HepG2 (cell line): ENCODE measurements around the gene GIMAP8. TPM values are rescaled to one million over a fixed set of nuclear protein-coding genes. Genes with fewer than 3 reads are reported as not detected.

Source experiments
- CAMTA2 ChIP-seq: sonication (generic); formaldehyde crosslinking; IDR thresholded peaks from 2 replicates; pipeline ENCODE4 v1.4.0; 2020; ENCODE audit warnings: mild to moderate bottlenecking, missing genetic modification reagents, borderline replicate concordance
- CREM ChIP-seq, 2 experiments: sonication (generic) in 1 of 2; formaldehyde crosslinking in 1 of 2; IDR thresholded peaks; 2 replicates each; pipeline versions ENCODE4 v1.4.0 to v1.6.1; 2016 to 2020; ENCODE audit warnings: antibody characterized with exemption in 1 of 2, mild to moderate bottlenecking in 1 of 2, missing genetic modification reagents in 1 of 2
- FOSL2 ChIP-seq: sonication (generic); formaldehyde crosslinking; IDR thresholded peaks from 2 replicates; pipeline ENCODE4 v1.4.0; 2020; ENCODE audit warnings: missing genetic modification reagents
- FOXA3 ChIP-seq: IDR thresholded peaks from 2 replicates; pipeline ENCODE4 v1.6.1; 2016; ENCODE audit warnings: missing genetic modification reagents, missing compliant biosample characterization
- GABPA ChIP-seq, 2 experiments: IDR thresholded peaks; 2 replicates each; pipeline ENCODE4 v1.6.1; 2011 to 2016; ENCODE audit warnings: low read depth in 2 of 2, low read length in 1 of 2, missing biosample characterization in 1 of 2, missing genetic modification characterization in 1 of 2
- GATAD1 ChIP-seq: IDR thresholded peaks from 2 replicates; pipeline ENCODE4 v1.6.1; 2016; ENCODE audit warnings: missing genetic modification reagents, missing compliant biosample characterization
- MEF2D ChIP-seq: sonication (generic); formaldehyde crosslinking; IDR thresholded peaks from 2 replicates; pipeline ENCODE4 v1.5.1; 2020; ENCODE audit warnings: mild to moderate bottlenecking, missing genetic modification reagents
- NR2F1 ChIP-seq, 2 experiments: fragments of 450-650 bp in 1 of 2; formaldehyde crosslinking in 1 of 2; IDR thresholded peaks; 2 replicates each; pipeline versions ENCODE4 v1.5.0 to v1.6.1; 2016 to 2020; ENCODE audit warnings: mild to moderate bottlenecking in 1 of 2, missing compliant biosample characterization in 1 of 2, missing genetic modification reagents in 1 of 2, moderate library complexity in 1 of 2
- RBFOX2 ChIP-seq: fragments of 200-400 bp; formaldehyde crosslinking; IDR thresholded peaks from 2 replicates; pipeline ENCODE4 v1.6.1; 2017; ENCODE audit warnings: low read depth, mild to moderate bottlenecking, low read length
- RFX5 ChIP-seq: IDR thresholded peaks from 2 replicates; pipeline ENCODE4 v1.6.1; 2011; ENCODE audit warnings: low read depth, low read length, improper control_type of control experiment
- RXRA ChIP-seq: sonication (generic); formaldehyde crosslinking; IDR thresholded peaks from 2 replicates; pipeline ENCODE4 v1.5.1; 2020; ENCODE audit warnings: missing genetic modification reagents
- SALL1 ChIP-seq: sonication (generic); formaldehyde crosslinking; IDR thresholded peaks from 2 replicates; pipeline ENCODE4 v1.8.0; 2022; ENCODE audit warnings: mild to moderate bottlenecking, missing genetic modification reagents
- USF2 ChIP-seq, 2 experiments: sonication (generic) in 1 of 2; formaldehyde crosslinking in 1 of 2; IDR thresholded peaks; 2 replicates each; pipeline versions ENCODE4 v1.5.1 to v1.6.1; 2011 to 2020; ENCODE audit warnings: borderline replicate concordance in 1 of 2, low read depth in 1 of 2, low read length in 1 of 2, mild to moderate bottlenecking in 1 of 2, missing genetic modification reagents in 1 of 2, moderate library complexity in 1 of 2
- ZNF329 ChIP-seq: sonication (generic); formaldehyde crosslinking; IDR thresholded peaks from 2 replicates; pipeline ENCODE4 v1.9.0; 2021; ENCODE audit warnings: low read depth, mild to moderate bottlenecking, missing genetic modification reagents
- ZNF572 ChIP-seq: sonication (generic); formaldehyde crosslinking; IDR thresholded peaks from 2 replicates; pipeline ENCODE4 v1.5.1; 2020; ENCODE audit warnings: mild to moderate bottlenecking, missing genetic modification reagents
- ZNF776 ChIP-seq: sonication (generic); formaldehyde crosslinking; IDR thresholded peaks from 2 replicates; pipeline ENCODE4 v1.4.0; 2020; ENCODE audit warnings: mild to moderate bottlenecking, missing genetic modification reagents
- ZNF790 ChIP-seq: sonication (generic); formaldehyde crosslinking; IDR thresholded peaks from 2 replicates; pipeline ENCODE4 v1.8.0; 2022; ENCODE audit warnings: missing genetic modification reagents, mild to moderate bottlenecking, borderline replicate concordance
- polyA plus RNA-seq, 8 experiments: library from polyadenylated mRNA; depleted of rRNA in 3 of 8; stranded (reverse) in 7 of 8; unstranded in 1 of 8; fragments of >200 nt; fragmentation: Illumina TruSeq in 4 of 8; extraction: Trizol in 4 of 8; gene quantifications; 2 replicates each; pipeline versions ENCODE4 v1.2.1 to v1.2.3, GENCODE V29; 2011 to 2016; ENCODE audit warnings: low read depth in 4 of 8, missing spikeins in 1 of 8, mixed read lengths in 1 of 8; ENCODE audit not compliant: insufficient read depth in 1 of 8
- total RNA-seq, 5 experiments: library from RNA; depleted of rRNA; stranded (reverse); fragments of >200 nt; fragmentation: Illumina TruSeq; extraction: Trizol; gene quantifications; 2 replicates each; pipeline ENCODE4 v1.2.3, GENCODE V29; 2016; ENCODE audit warnings: low read depth in 1 of 5
- TF ChIP-seq, protein P1 (sequence below): IDR thresholded peaks from 2 replicates; pipeline ENCODE4 v1.6.1; 2018; ENCODE audit warnings: missing genetic modification reagents, mild to moderate bottlenecking, missing compliant biosample characterization
- TF ChIP-seq, protein P2 (sequence below): sonication (generic); formaldehyde crosslinking; IDR thresholded peaks from 2 replicates; pipeline ENCODE4 v1.4.0; 2020; ENCODE audit warnings: missing genetic modification reagents
- TF ChIP-seq, protein P3 (sequence below): sonication (generic); formaldehyde crosslinking; IDR thresholded peaks from 2 replicates; pipeline ENCODE4 v1.5.0; 2020; ENCODE audit warnings: missing genetic modification reagents
- TF ChIP-seq, protein P4 (sequence below): sonication (generic); formaldehyde crosslinking; IDR thresholded peaks from 2 replicates; pipeline ENCODE4 v1.9.0; 2022; ENCODE audit warnings: missing genetic modification reagents, mild to moderate bottlenecking, borderline replicate concordance

GIMAP8 gene
- total and polyA plus RNA-seq, 2 of the 13 experiments (the other 11 are each of a cell fraction or from before 2014, with no cell fraction given) = not detected

- TF ChIP-seq, protein P1, sequence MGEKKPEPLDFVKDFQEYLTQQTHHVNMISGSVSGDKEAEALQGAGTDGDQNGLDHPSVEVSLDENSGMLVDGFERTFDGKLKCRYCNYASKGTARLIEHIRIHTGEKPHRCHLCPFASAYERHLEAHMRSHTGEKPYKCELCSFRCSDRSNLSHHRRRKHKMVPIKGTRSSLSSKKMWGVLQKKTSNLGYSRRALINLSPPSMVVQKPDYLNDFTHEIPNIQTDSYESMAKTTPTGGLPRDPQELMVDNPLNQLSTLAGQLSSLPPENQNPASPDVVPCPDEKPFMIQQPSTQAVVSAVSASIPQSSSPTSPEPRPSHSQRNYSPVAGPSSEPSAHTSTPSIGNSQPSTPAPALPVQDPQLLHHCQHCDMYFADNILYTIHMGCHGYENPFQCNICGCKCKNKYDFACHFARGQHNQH (CRISPR knock-in tag) = 0 out of 2 replicates have a peak, but pooled peaks have one; percentile 41
- TF ChIP-seq SALL1 (CRISPR knock-in tag) (peak; percentile 40; the same call in 1 of the 2 replicates), CREM (IDR thresholded peaks at IDR 0.05) (peak; percentile 68), CREM (CRISPR knock-in tag; IDR thresholded peaks at IDR 0.05) (no peak), RBFOX2 (peak; percentile 57), USF2 (IDR thresholded peaks at IDR 0.05; ENCODE audit: low read depth, low read length) (no peak), USF2 (CRISPR knock-in tag; IDR thresholded peaks at IDR 0.05; ENCODE audit: borderline replicate concordance) (0 out of 2 replicates have a peak, but pooled peaks have one; percentile 17), FOSL2 (CRISPR knock-in tag) (no peak; the same call in 1 of the 2 replicates), ZNF790 (CRISPR knock-in tag) (no peak), CAMTA2 (no peak), ZNF329 (no peak), NR2F1 (CRISPR knock-in tag; IDR thresholded peaks at IDR 0.05) (peak in 1 of 2 experiments; percentile 45; a peak in 1 of 4 replicates), GABPA (IDR thresholded peaks at IDR 0.05; ENCODE audit: low read depth, low read length) (no peak), GABPA (CRISPR knock-in tag; IDR thresholded peaks at IDR 0.05; ENCODE audit: low read depth) (no peak), MEF2D (CRISPR knock-in tag) (no peak), GATAD1 (no peak), RXRA (CRISPR knock-in tag) (peak; percentile 11; the same call in 1 of the 2 replicates), FOXA3 (CRISPR knock-in tag) (peak; percentile 76), ZNF776 (CRISPR knock-in tag) (no peak), RFX5 (no peak), ZNF572 (CRISPR knock-in tag) (no peak)
- TF ChIP-seq, protein P2, sequence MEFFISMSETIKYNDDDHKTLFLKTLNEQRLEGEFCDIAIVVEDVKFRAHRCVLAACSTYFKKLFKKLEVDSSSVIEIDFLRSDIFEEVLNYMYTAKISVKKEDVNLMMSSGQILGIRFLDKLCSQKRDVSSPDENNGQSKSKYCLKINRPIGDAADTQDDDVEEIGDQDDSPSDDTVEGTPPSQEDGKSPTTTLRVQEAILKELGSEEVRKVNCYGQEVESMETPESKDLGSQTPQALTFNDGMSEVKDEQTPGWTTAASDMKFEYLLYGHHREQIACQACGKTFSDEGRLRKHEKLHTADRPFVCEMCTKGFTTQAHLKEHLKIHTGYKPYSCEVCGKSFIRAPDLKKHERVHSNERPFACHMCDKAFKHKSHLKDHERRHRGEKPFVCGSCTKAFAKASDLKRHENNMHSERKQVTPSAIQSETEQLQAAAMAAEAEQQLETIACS = no peak
- TF ChIP-seq, protein P3, sequence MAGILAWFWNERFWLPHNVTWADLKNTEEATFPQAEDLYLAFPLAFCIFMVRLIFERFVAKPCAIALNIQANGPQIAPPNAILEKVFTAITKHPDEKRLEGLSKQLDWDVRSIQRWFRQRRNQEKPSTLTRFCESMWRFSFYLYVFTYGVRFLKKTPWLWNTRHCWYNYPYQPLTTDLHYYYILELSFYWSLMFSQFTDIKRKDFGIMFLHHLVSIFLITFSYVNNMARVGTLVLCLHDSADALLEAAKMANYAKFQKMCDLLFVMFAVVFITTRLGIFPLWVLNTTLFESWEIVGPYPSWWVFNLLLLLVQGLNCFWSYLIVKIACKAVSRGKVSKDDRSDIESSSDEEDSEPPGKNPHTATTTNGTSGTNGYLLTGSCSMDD (CRISPR knock-in tag) = no peak
- TF ChIP-seq, protein P4, sequence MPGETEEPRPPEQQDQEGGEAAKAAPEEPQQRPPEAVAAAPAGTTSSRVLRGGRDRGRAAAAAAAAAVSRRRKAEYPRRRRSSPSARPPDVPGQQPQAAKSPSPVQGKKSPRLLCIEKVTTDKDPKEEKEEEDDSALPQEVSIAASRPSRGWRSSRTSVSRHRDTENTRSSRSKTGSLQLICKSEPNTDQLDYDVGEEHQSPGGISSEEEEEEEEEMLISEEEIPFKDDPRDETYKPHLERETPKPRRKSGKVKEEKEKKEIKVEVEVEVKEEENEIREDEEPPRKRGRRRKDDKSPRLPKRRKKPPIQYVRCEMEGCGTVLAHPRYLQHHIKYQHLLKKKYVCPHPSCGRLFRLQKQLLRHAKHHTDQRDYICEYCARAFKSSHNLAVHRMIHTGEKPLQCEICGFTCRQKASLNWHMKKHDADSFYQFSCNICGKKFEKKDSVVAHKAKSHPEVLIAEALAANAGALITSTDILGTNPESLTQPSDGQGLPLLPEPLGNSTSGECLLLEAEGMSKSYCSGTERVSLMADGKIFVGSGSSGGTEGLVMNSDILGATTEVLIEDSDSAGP (CRISPR knock-in tag) = peak; percentile 27; the same call in 1 of the 2 replicates
These were observed 43.6 kb upstream of the GIMAP8 start (continued) for GRCh38 chr7:150406567-150407421.
